Islet of Langerhans (tissue), 1 donor: ENCODE data around the gene ZNF148.

ENCODE experiments used
- FAIRE-seq: peaks from one replicate; lab custom pipeline; 2011; peaks lifted over from hg19 to GRCh38; lab: Jason Lieb, UNC

The ZNF148 gene

DNA sequence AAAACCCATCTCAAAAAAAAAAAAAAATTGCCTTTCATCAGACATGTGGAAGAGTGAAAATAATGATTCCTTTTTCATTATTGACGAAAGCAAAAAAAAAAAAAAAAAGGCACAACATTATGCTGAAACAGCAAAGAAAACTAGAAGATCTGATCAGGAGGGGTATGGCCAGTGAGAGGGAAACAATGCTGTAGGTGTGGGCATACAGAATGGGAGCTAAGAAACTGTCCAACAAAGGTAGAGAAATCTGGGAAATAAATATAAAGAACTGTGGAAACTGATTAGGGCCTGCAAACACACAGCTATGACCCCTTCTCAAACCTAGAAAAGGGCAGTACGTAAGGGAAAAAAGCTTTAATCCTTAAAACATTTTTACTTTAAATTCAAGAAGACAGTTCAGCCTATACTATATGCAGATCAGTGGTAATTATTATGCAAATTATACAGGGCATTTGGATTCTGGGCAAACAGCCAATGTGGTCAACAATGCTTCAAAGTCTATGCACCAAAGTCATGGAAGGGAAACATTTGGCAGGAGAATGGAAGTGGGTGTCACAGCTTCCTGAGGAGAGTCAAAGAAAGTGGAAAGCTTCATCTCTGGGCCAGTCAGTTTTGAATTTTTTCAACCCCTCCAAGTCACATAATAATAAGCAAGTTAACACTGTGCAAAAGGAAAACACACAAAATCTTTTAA lies 94.3 kb downstream of the ZNF148 start:
- FAIRE-seq: no peak

DNA sequence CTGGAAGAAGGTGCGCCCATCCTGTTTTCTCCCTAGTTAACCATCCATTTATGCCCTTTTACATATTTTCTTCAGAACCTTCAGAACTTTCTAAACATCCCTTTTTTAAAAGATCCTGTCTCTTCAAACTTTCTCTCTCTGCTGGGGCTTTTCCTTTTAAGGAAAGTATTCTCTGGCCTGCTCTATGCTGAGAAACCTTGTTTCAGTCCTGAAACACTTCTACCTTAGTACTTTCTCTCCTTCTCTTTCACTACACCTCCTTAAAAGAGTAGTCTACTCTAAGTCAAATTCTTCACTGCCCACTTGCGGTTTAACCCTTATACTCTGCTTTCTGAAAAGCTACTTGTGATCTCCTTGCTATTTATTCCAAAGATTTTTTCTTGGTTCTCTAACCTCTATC lies 97.0 kb downstream of the ZNF148 start:
- no peak for FAIRE-seq

DNA sequence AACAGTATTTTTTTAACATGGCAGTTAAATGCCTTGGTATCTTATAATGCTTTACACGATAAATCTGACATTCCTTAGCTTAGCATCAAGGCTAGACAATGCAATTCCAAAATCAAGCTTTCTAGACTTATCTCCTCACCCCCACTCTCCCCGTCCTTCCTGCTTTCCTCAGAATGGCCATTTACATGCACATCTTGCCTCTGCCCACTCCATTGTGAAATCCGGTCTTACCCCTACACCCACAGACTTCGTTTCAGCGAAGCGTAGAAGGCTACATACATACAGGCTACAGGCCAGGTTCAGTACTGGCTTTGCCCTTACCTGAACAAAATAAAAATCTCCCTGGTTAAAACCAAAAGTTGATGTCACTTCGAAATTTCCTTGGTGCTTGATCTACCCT lies 104.0 kb downstream of the ZNF148 start:
- FAIRE-seq: no peak

DNA sequence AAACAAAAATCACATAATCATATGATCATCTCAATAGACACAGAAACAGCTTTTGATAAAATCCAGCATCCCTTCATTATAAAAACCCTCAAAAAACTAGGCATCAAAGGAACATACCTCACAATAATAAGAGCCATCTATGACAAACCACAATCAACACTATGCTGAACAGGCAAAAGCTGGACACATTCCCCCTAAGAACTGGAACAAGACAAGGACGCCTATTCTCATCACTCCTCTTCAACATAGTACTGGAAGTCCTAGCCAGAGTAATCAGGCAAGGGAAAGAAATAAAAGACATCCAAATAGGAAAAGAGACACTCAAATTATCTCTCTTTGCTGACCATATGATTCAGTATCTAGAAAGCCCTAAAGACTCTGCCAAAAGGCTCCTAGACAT lies 107.7 kb downstream of the ZNF148 start:
- no peak for FAIRE-seq

DNA sequence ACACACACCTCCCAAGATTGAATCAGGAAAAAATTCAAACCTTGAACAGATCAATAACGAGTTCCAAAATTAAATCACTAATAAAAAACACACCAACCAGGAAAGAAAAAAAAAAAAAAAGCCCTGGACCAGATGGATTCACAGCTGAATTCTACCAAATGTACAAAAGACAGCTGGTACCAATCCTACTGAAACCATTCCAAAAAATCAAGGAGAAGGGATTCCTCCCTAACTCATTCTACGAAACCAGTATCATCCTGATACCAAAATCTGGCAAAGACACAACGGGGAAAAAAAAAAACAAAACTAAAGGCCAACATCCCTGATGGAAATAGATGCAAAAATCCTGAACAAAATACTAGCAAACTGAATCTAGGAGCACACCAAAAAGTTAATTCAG lies 108.2 kb downstream of the ZNF148 start:
- no peak for FAIRE-seq

DNA sequence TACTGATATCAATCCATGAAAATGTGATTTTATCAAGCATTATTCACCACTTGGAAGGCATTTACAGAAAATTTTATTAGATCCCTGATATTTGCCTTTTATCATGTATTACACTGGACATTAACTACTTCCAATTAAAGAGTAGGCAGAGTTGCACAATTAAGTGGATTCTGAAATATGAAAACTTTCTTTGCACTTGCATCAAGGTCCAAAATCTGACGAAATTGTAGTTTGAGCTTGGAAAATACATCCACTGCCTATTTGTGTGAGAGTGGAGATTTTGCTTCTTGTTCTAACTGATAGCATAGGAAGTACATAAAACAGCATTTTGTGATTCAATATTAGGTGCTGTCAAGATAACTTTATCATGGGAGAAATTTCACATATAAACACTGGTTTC lies 113.0 kb downstream of the ZNF148 start:
- FAIRE-seq: no peak

DNA sequence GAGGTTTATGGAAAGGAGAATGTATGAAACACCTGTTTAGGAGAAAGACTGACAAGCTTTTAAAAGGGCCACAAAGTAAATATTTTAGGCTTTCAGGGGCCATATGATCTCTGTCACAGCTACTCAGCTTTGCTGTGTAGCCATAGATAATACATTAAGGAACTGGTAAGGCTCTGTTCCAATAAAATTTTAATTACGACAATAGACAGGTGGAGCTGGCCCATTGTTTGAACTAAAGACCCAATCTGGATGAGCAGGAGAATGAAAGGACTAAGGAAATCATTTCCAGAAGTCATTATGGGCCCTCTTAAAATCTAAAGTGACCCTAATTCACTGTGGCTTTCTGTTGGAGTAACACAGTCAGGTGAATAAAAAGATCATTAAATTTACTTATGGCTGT lies 114.1 kb downstream of the ZNF148 start:
- FAIRE-seq: no peak

DNA sequence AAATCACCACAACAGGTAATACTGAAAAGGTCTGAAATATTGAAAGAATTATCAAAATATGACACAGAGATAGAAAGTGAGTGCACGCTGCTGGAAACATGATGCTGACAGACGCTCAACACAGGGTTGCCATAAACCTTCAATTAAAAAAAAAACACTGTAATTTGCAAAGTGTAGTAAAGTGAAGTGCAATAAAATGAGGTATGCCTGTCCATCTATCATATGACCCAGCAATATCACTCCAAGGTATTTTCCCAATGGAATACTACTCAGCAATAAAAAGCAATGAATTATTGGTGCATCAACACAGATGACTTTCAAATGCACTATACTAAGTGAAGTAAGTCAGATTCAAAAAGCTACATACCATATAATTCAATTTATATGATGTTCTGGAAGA lies 115.0 kb downstream of the ZNF148 start:
- FAIRE-seq: no peak

DNA sequence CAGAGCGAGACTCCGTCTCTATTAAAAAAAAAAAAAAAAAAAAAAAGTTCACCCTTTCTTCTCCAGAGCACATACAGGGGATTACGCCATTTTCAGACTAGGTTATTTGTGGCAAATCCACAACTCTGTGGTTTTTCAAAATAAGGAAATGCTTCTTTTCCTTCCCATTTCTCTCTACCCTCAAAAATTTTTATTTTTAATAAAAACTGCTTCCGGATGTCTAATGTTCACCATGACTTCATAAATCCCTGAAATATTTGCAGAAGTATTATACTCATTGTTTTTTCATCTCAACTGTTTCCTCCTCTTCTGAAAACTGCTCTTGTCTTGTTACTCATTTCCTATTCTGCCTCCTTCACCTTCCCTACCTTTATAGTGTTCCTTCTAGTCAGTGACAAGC lies 117.6 kb downstream of the ZNF148 start:
- FAIRE-seq: no peak

DNA sequence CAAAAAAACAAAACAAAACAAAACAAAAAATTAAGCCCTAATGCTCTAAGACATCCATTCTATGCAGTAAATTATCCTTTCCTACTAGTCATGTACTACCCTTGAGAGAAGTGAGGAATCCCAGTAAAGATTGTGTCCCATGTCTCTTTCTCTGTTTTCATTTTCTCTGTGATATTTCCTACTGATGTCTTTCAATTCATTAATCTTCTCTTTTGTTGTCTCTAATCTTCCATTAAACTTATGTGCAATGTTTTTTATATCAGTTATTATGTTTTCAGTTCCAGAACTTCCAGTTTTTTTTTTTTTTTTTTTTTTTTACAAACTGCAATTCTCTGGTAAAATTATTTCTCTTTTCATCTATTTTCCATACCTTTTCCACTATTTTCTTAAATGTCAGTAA lies 118.5 kb downstream of the ZNF148 start:
- no peak for FAIRE-seq

DNA sequence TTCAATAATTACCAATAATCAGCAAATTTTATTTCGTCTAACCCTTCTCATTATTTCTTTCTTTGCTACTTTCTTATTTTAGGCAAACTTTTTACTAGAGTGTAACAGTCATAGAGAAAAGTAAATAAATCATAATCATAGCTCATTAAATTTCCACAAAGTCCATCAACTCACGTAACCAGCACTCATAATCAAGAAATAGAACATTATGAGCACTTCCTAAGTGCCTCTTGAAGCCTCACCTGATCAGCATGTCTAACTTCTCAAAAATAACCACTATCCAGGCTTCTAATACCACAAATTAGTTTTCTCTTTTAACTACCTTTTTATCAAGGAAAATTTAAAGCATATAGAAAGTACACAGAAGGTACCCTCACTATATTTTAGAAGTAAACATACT lies 124.2 kb downstream of the ZNF148 start:
- FAIRE-seq: no peak

DNA sequence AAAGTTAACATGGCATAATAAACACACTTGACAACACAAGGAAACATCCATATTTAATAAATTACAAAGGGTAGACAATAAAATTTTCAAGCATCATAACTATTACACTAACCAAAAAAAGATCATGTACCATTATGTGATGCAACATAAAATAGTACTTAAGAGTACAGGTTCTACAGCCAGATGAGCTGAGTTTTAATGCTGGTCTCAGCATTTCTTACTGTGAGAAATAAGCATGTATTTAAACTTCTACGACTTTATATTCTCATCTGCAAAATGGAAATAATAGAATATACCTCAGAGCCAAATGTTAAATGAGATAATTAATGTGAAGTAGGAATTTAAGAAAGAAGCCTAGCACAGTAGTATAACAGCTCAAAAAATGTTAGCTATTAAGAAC lies 128.9 kb downstream of the ZNF148 start:
- FAIRE-seq: no peak

DNA sequence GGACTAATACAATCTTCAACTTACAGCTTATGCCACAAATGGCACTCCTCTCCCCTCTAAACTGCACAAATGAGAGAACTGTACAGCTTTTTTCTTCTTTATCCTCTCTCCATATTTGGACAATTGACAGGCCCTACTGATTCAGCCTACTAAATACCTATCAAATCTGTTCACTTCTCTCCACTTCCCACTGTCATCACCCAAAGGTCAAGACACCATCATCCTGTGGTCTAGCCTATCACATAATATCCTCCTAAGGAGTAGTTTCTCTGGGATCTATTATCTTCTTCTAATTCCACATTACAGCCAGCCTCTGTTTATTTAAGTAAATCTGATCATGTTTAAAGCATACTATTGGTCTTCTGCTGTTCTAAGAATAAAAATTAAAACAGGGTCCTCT lies 129.6 kb downstream of the ZNF148 start:
- no peak for FAIRE-seq

DNA sequence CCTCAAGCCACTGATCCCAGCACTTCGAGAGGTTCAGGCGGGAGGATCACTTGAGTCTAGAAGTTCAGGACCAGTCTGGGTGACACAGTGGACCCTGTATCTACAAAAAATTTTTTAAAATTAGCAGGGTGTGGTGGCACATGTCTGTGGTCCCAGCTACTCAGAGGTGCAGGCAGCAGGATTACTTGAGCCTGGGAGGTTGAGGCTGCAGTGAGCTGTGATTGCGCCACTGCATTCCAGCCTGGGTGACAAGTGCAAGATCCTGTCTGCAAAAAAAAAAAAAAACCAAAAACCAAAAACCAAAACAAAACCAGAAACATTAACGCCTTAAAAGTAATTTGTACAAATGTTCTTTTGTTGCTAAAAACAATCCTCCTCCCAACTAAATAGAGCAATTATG lies 134.6 kb downstream of the ZNF148 start:
- FAIRE-seq: no peak

DNA sequence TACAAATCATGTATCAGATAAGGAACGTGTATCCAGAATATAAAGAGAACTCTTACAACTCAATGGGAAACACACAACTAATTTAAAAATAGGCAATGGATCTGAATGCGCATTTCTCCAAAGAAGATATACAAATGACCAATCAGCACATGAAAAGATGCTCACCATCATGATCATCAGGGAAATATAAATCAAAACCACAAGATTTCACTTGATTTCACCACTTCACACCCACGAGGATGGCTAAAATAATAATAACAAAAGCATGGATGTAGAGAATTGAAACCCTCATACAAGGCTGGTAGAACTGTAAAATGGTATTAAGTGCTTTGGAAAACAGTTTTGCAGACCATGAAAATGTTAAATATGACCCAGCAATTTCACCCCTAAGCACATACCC lies 135.9 kb downstream of the ZNF148 start:
- no peak for FAIRE-seq

DNA sequence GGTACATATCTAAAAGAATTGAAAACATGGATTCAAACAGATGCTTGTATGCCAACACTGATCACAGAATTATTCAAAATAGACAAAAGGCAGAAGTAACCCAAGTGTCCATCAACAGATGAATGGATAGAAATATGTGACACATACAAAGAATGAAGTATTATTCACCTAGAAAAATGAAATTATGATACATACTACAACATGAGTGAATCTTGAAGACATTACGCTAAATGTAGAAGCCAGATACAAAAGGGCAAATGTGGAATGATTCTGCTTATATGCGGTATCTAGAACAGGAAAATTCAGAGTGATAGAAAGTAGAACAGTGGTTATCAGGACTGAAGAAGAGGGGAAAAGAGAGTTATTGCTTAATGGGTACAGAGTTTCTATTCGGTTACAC lies 136.4 kb downstream of the ZNF148 start:
- FAIRE-seq: no peak

DNA sequence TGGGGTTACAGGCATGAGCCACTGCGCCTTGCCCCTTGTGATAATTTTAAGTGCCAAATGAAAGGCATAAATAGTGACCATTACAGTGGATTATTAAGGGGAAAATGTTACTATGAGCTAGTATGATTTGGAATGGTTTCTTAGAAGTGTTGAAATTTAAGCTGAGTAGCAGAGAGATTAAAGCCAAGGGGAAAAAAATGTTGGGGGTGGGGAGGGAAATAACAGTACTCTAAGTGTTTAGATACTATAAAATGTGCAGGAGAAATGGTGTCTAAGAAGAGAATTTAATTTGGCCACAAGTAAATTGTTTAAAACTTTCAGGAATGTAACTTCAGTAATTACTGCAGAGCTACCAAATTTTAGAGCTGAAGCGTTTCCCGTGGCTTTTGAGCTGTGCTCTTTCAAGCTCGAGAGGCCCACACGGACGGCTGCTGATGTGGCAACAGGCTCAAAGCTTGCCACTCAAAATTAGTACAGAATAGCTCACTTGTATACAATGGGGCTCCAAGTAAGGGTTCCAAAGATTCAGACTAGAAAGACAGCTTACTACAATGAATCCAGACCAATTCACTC lies 138.7 kb downstream of the ZNF148 start:
- FAIRE-seq: no peak

DNA sequence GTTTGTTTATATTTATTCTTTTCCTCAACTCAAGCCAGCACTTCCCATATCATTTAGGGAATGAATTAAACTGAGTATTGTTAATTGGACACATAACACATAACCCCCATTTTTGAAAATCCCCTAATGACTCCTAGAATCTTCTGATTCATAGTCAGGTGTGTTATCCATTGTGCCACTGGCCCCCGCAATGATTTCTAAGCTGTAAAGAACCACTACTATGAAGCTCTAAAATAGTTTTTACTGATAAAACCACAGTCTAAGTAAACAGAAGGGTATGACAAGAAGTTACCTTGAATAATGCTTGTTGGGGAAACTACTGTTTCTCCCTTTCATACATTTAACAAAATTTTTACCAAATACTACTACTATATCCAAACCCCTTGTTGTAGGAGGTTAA lies 140.3 kb downstream of the ZNF148 start:
- no peak for FAIRE-seq

DNA sequence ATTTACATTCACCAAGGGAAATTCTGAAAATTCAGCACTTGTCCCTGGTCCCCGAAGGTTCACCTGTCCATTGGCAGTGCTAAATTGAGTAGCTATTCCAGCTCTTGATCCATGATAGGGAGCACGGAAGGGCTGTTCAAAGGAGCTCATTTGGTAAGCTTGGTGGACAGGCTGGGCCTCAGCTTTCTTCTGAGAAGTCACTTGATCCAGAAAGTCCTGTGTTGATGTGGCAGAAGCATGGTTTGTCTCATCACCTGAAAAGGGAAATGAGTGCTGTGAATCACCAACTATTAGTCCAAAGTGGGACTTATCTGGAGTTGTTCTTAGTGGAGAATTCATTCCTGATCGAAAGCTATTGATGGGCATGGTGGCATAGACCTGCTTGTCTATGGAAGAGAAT lies 142.7 kb downstream of the ZNF148 start:
- no peak for FAIRE-seq

DNA sequence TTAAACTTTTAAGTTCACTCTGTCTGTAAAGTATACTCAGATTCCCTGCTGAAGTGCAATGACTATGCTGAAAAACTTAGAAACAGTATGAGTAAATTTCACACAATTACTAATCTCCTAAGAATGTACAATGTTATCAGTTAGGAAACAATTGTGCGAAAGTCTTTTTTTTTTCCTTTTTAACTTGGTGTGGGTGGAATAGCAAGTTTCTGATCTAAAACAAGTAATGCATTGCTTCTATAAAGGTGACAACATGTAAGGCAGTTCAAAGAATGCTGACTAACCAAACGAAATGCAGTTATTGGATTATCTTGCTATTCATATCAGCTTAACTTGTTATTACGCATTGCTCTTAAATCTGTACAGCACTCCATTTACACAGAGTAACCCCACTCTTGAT lies 143.2 kb downstream of the ZNF148 start:
- FAIRE-seq: no peak

DNA sequence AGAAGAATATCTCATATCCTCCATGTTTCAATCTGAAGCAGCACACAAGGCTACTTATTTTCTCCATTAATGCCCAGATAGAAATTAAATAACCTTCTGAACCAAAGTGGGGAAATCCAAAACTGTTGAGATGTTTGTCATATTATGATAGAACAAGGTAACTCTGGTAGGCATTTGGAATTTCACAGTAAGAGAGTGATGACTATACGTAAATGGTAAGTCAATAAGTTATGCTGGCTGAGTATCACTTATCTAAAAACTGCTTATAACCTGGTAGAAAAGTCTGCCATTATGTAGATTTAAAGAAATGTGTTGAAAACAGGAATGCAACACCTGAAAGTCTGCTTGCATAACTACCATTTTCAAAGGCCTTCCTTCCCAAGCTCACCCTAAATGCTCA lies 145.4 kb downstream of the ZNF148 start:
- no peak for FAIRE-seq

DNA sequence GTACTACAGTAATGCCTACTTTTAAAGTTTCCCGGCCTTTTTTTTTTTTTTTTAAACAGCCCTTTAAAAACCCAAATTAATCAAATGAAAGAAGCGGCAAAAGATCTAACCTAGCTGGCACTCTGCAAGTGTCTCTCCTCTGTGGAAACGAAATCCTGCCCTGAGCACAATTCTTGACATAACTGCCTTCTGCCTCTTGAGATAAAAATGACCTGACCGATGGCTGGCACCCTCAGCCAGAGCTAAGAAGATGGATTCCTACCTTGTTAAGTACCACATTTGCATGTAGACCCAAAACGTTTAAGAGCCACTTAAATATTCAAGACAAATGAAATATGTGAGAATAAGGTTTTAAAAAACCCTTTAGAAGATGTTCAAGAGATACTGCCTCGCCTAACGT lies 146.0 kb downstream of the ZNF148 start:
- no peak for FAIRE-seq

DNA sequence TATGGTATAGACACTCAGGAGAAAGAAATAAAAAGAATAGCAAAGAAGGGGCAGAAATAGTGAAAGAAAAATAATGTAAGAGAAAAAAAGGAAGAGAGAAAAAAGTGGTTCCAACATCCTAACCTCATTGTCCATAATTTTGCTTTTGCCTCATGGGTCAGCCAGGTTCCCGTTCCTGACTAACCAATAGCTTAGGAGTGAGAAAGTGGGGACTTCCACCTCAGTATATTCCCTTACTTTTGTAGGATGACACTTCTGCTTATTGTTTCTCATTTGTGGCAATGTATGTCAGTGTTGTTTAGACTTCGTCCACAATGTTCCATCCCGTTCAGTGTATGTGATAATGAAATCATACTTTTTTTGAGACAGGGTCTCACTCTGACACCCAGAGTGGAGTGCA lies 153.3 kb downstream of the ZNF148 start:
- no peak for FAIRE-seq

DNA sequence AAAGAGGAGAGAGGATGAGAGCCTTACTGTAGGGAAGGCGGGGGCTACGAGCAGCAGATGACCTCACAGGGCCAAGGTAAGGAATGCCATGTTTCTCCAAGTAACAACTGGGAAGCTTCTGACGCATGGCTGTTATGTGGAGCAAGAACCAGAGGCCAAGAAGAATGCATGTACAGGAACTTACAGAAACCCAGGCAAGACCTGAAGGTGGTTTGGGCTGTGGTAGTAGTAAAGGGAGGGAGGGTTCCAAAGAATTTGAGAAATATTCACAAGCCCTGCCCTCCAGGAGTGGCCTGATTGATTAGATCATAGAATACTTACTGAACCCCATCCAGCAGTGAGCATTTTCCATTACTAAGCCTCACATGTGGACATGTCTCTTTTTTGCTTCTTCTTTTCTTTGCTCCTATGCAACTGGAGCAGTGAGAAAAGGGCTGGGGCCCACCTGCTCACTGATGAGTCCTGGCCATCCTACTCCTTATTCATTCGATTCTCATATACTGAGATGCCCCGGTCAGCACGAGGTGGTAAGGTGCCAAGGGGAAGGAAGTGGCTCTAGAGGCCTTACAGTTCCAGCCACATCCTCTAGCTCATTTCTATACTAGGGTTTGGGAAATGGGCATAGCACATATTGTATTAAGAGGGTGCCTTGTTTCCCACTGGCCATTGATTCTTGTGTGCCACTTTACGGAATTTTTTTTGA lies 154.2 kb downstream of the ZNF148 start:
- FAIRE-seq: no peak
